ENCODE results near the gene WWC2.

WWC2 gene

GRCh38 chr4:183201331-183201730 is 102.3 kb downstream of the WWC2 start:
- Histone ChIP-seq H3K36me3 (ENCODE audit: control insufficient read depth in 2 of 2, insufficient read depth in 2 of 2, low read length in 2 of 2) (no peaks in the 10 kb centered on the region), H3K4me1 (ENCODE audit: control insufficient read depth, insufficient read depth, low read length) (peaks cover 5% of the 10 kb centered on the region), H3K27ac (ENCODE audit: low read length) (no peak overlapping the region), H3K4me3 (ENCODE audit: low read length in 2 of 2) (no peak overlapping the region), H3K27me3 (ENCODE audit: control insufficient read depth in 1 of 2, insufficient read depth in 2 of 2, low read length in 2 of 2) (no peaks in the 10 kb centered on the region), H3K9me3 (ENCODE audit: control insufficient read depth in 2 of 2, low read length in 2 of 2) (no peaks in the 10 kb centered on the region), H3K9ac (ENCODE audit: low read length in 2 of 2) (no peak overlapping the region)

GRCh38 chr4:183202523-183202922 is 103.5 kb downstream of the WWC2 start:
- no peak overlapping the region for H3K27ac ChIP-seq (ENCODE audit: low read length)
- H3K27me3 ChIP-seq (ENCODE audit: control insufficient read depth in 1 of 2, insufficient read depth in 2 of 2, low read length in 2 of 2), result no peaks in the 10 kb centered on the region
- H3K9me3 ChIP-seq (ENCODE audit: control insufficient read depth in 2 of 2, low read length in 2 of 2), result no peaks in the 10 kb centered on the region
- no peak overlapping the region for H3K4me3 ChIP-seq (ENCODE audit: low read length in 2 of 2)
- H3K9ac ChIP-seq (ENCODE audit: low read length in 2 of 2), result no peak overlapping the region
- peaks cover 5% of the 10 kb centered on the region for H3K4me1 ChIP-seq (ENCODE audit: control insufficient read depth, insufficient read depth, low read length)
- H3K36me3 ChIP-seq (ENCODE audit: control insufficient read depth in 2 of 2, insufficient read depth in 2 of 2, low read length in 2 of 2), result no peaks in the 10 kb centered on the region

- Histone ChIP-seq H3K4me1 (ENCODE audit: control insufficient read depth, insufficient read depth, low read length) (peaks cover 5% of the 10 kb centered on the region), H3K9me3 (ENCODE audit: control insufficient read depth in 2 of 2, low read length in 2 of 2) (no peaks in the 10 kb centered on the region), H3K36me3 (ENCODE audit: control insufficient read depth in 2 of 2, insufficient read depth in 2 of 2, low read length in 2 of 2) (peaks cover 0 to 7% of the 10 kb centered on the region in 2 donors), H3K27me3 (ENCODE audit: control insufficient read depth in 1 of 2, insufficient read depth in 2 of 2, low read length in 2 of 2) (no peaks in the 10 kb centered on the region), H3K4me3 (ENCODE audit: low read length in 2 of 2) (no peak overlapping the region), H3K27ac (ENCODE audit: low read length) (no peak overlapping the region), H3K9ac (ENCODE audit: low read length in 2 of 2) (no peak overlapping the region)
Observed at GRCh38 chr4:183204793-183205192, 105.7 kb downstream of the WWC2 start.

GRCh38 chr4:183205193-183205592 is 106.1 kb downstream of the WWC2 start:
- Histone ChIP-seq H3K36me3 (ENCODE audit: control insufficient read depth in 2 of 2, insufficient read depth in 2 of 2, low read length in 2 of 2) (peaks cover 0 to 7% of the 10 kb centered on the region in 2 donors), H3K4me3 (ENCODE audit: low read length in 2 of 2) (no peak overlapping the region), H3K27me3 (ENCODE audit: control insufficient read depth in 1 of 2, insufficient read depth in 2 of 2, low read length in 2 of 2) (no peaks in the 10 kb centered on the region), H3K9me3 (ENCODE audit: control insufficient read depth in 2 of 2, low read length in 2 of 2) (no peaks in the 10 kb centered on the region), H3K4me1 (ENCODE audit: control insufficient read depth, insufficient read depth, low read length) (peaks cover 5% of the 10 kb centered on the region), H3K27ac (ENCODE audit: low read length) (no peak overlapping the region), H3K9ac (ENCODE audit: low read length in 2 of 2) (no peak overlapping the region)

- Histone ChIP-seq H3K4me3 (ENCODE audit: low read length in 2 of 2) (no peak overlapping the region), H3K9me3 (ENCODE audit: control insufficient read depth in 2 of 2, low read length in 2 of 2) (no peaks in the 10 kb centered on the region), H3K27ac (ENCODE audit: low read length) (no peak overlapping the region), H3K36me3 (ENCODE audit: control insufficient read depth in 2 of 2, insufficient read depth in 2 of 2, low read length in 2 of 2) (peaks cover 0 to 7% of the 10 kb centered on the region in 2 donors), H3K4me1 (ENCODE audit: control insufficient read depth, insufficient read depth, low read length) (peaks cover 2% of the 10 kb centered on the region), H3K9ac (ENCODE audit: low read length in 2 of 2) (no peak overlapping the region), H3K27me3 (ENCODE audit: control insufficient read depth in 1 of 2, insufficient read depth in 2 of 2, low read length in 2 of 2) (no peaks in the 10 kb centered on the region)
Observed at GRCh38 chr4:183205709-183206108, 106.7 kb downstream of the WWC2 start.

GRCh38 chr4:183211533-183211932 is 112.5 kb downstream of the WWC2 start:
- no peak overlapping the region for H3K4me3 ChIP-seq (ENCODE audit: low read length in 2 of 2)
- H3K4me1 ChIP-seq (ENCODE audit: control insufficient read depth, insufficient read depth, low read length), result no peaks in the 10 kb centered on the region
- H3K27me3 ChIP-seq (ENCODE audit: control insufficient read depth in 1 of 2, insufficient read depth in 2 of 2, low read length in 2 of 2), result no peaks in the 10 kb centered on the region
- H3K9ac ChIP-seq (ENCODE audit: low read length in 2 of 2), result no peak overlapping the region
- H3K27ac ChIP-seq (ENCODE audit: low read length), result no peak overlapping the region
- no peaks in the 10 kb centered on the region for H3K9me3 ChIP-seq (ENCODE audit: control insufficient read depth in 2 of 2, low read length in 2 of 2)
- H3K36me3 ChIP-seq (ENCODE audit: control insufficient read depth in 2 of 2, insufficient read depth in 2 of 2, low read length in 2 of 2), result peaks cover 0 to 7% of the 10 kb centered on the region in 2 donors

GRCh38 chr4:183213996-183214395 is 114.9 kb downstream of the WWC2 start:
- H3K27ac ChIP-seq (ENCODE audit: low read length), result no peak overlapping the region
- H3K36me3 ChIP-seq (ENCODE audit: control insufficient read depth in 2 of 2, insufficient read depth in 2 of 2, low read length in 2 of 2), result peaks cover 0 to 3% of the 10 kb centered on the region in 2 donors
- H3K4me1 ChIP-seq (ENCODE audit: control insufficient read depth, insufficient read depth, low read length), result no peaks in the 10 kb centered on the region
- no peaks in the 10 kb centered on the region for H3K9me3 ChIP-seq (ENCODE audit: control insufficient read depth in 2 of 2, low read length in 2 of 2)
- H3K27me3 ChIP-seq (ENCODE audit: control insufficient read depth in 1 of 2, insufficient read depth in 2 of 2, low read length in 2 of 2), result no peaks in the 10 kb centered on the region
- no peak overlapping the region for H3K9ac ChIP-seq (ENCODE audit: low read length in 2 of 2)
- H3K4me3 ChIP-seq (ENCODE audit: low read length in 2 of 2), result no peak overlapping the region

GRCh38 chr4:183214912-183215488 is 115.9 kb downstream of the WWC2 start:
- Histone ChIP-seq H3K27me3 (ENCODE audit: control insufficient read depth in 1 of 2, insufficient read depth in 2 of 2, low read length in 2 of 2) (no peaks in the 10 kb centered on the region), H3K4me3 (ENCODE audit: low read length in 2 of 2) (no peak overlapping the region), H3K9me3 (ENCODE audit: control insufficient read depth in 2 of 2, low read length in 2 of 2) (no peaks in the 10 kb centered on the region), H3K36me3 (ENCODE audit: control insufficient read depth in 2 of 2, insufficient read depth in 2 of 2, low read length in 2 of 2) (no peaks in the 10 kb centered on the region), H3K9ac (ENCODE audit: low read length in 2 of 2) (no peak overlapping the region), H3K4me1 (ENCODE audit: control insufficient read depth, insufficient read depth, low read length) (no peaks in the 10 kb centered on the region), H3K27ac (ENCODE audit: low read length) (no peak overlapping the region)

- H3K4me3 ChIP-seq (ENCODE audit: low read length in 2 of 2), result no peak overlapping the region
- H3K4me1 ChIP-seq (ENCODE audit: control insufficient read depth, insufficient read depth, low read length), result no peaks in the 10 kb centered on the region
- no peaks in the 10 kb centered on the region for H3K9me3 ChIP-seq (ENCODE audit: control insufficient read depth in 2 of 2, low read length in 2 of 2)
- H3K27me3 ChIP-seq (ENCODE audit: control insufficient read depth in 1 of 2, insufficient read depth in 2 of 2, low read length in 2 of 2), result no peaks in the 10 kb centered on the region
- H3K36me3 ChIP-seq (ENCODE audit: control insufficient read depth in 2 of 2, insufficient read depth in 2 of 2, low read length in 2 of 2), result no peaks in the 10 kb centered on the region
- H3K27ac ChIP-seq (ENCODE audit: low read length), result no peak overlapping the region
- H3K9ac ChIP-seq (ENCODE audit: low read length in 2 of 2), result no peak overlapping the region
Observed at GRCh38 chr4:183220236-183220635, 121.2 kb downstream of the WWC2 start.

GRCh38 chr4:183223053-183223452 is 124.0 kb downstream of the WWC2 start:
- no peak overlapping the region for H3K4me3 ChIP-seq (ENCODE audit: low read length in 2 of 2)
- H3K9me3 ChIP-seq (ENCODE audit: control insufficient read depth in 2 of 2, low read length in 2 of 2), result no peaks in the 10 kb centered on the region
- no peaks in the 10 kb centered on the region for H3K4me1 ChIP-seq (ENCODE audit: control insufficient read depth, insufficient read depth, low read length)
- no peak overlapping the region for H3K27ac ChIP-seq (ENCODE audit: low read length)
- no peaks in the 10 kb centered on the region for H3K36me3 ChIP-seq (ENCODE audit: control insufficient read depth in 2 of 2, insufficient read depth in 2 of 2, low read length in 2 of 2)
- no peaks in the 10 kb centered on the region for H3K27me3 ChIP-seq (ENCODE audit: control insufficient read depth in 1 of 2, insufficient read depth in 2 of 2, low read length in 2 of 2)
- no peak overlapping the region for H3K9ac ChIP-seq (ENCODE audit: low read length in 2 of 2)

- H3K4me1 ChIP-seq (ENCODE audit: control insufficient read depth, insufficient read depth, low read length), result no peaks in the 10 kb centered on the region
- H3K9ac ChIP-seq (ENCODE audit: low read length in 2 of 2), result no peak overlapping the region
- no peak overlapping the region for H3K27ac ChIP-seq (ENCODE audit: low read length)
- H3K9me3 ChIP-seq (ENCODE audit: control insufficient read depth in 2 of 2, low read length in 2 of 2), result no peaks in the 10 kb centered on the region
- no peaks in the 10 kb centered on the region for H3K27me3 ChIP-seq (ENCODE audit: control insufficient read depth in 1 of 2, insufficient read depth in 2 of 2, low read length in 2 of 2)
- H3K4me3 ChIP-seq (ENCODE audit: low read length in 2 of 2), result no peak overlapping the region
- H3K36me3 ChIP-seq (ENCODE audit: control insufficient read depth in 2 of 2, insufficient read depth in 2 of 2, low read length in 2 of 2), result no peaks in the 10 kb centered on the region
Observed at GRCh38 chr4:183229397-183229796, 130.3 kb downstream of the WWC2 start.

Data from stomach smooth muscle (tissue), 2 donors.